ENCODE data around the gene GDPGP1.

GDPGP1 gene

DNA sequence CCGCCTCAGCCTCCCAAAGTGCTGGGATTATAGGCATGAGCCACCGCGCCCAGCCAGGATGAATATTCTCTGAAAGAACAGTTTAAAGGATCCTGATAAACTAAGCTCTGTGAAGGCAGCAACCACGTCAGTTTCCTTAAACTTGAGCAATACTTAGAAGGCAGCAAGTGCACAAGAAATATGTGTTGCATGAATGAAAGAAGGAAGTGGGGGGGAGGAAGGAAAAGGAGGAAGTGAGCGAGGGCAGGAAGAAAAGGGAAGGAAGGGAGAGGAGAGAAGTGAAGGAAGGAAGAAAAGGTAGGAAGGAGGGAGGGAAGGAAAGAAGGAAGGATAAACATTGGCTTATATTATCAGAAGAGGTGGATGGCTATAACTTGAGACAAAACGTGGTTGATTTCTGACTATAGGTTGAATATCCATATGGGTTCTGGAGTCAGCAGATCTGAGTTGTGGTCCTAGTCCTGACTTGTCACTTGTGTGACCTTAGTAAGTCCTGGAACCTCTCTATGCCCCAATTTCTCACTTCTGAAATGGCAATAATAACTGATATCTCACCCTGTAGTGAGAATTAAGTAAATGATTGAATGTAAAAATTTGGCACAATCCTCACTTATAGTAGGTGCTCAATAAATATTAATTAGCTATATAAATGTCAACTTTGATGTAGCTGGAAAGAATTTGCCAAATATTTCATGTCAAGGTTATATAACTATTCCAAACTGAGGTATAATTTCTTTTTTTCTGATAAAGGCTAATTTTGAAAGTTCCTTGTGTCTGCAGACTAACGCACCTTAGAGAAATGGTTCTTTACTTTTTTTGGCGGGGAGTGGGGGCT lies 44.9 kb upstream of the GDPGP1 start:
- no peaks in the 10 kb centered on the region for H3K79me2 ChIP-seq (ENCODE audit: insufficient read depth, low read length)
- H3K36me3 ChIP-seq (ENCODE audit: insufficient read depth, low read length) = no peaks in the 10 kb centered on the region
- H3K27ac ChIP-seq (ENCODE audit: low read depth, low read length, poor library complexity, severe bottlenecking) = peak overlapping the region; percentile 99
- peak overlapping the region; percentile 62; the same call in 1 of the 2 replicates for H3K9ac ChIP-seq (ENCODE audit: low read length)
- H3K9me3 ChIP-seq (ENCODE audit: low read length) = no peaks in the 10 kb centered on the region
- no peaks in the 10 kb centered on the region for H3K27me3 ChIP-seq (ENCODE audit: insufficient read depth, low read length)
- H2AFZ ChIP-seq (ENCODE audit: low read length) = no peak overlapping the region
- H3F3A ChIP-seq (ENCODE audit: insufficient read depth, low read length) = 0 out of 2 replicates have a peak, but pooled peaks cover 4% of the 10 kb centered on the region
- H4K20me1 ChIP-seq (ENCODE audit: insufficient read depth, low read length) = no peaks in the 10 kb centered on the region
- peaks cover 76% of the 10 kb centered on the region for H3K4me1 ChIP-seq (ENCODE audit: insufficient read depth, low read length, severe bottlenecking)
- peak overlapping the region; percentile 89 for H3K4me2 ChIP-seq (ENCODE audit: low read length)
- H3K4me3 ChIP-seq (ENCODE audit: low read depth, low read length, poor library complexity, severe bottlenecking) = no peak overlapping the region
- H3K9me2 ChIP-seq (ENCODE audit: low read depth, low read length) = no peaks in the 10 kb centered on the region
- TF ChIP-seq CTCF (IDR thresholded peaks at IDR 0.05; ENCODE audit: low read length) (no peak), EZH2 (IDR thresholded peaks at IDR 0.05; ENCODE audit: borderline replicate concordance, low read length) (no peak)

DNA sequence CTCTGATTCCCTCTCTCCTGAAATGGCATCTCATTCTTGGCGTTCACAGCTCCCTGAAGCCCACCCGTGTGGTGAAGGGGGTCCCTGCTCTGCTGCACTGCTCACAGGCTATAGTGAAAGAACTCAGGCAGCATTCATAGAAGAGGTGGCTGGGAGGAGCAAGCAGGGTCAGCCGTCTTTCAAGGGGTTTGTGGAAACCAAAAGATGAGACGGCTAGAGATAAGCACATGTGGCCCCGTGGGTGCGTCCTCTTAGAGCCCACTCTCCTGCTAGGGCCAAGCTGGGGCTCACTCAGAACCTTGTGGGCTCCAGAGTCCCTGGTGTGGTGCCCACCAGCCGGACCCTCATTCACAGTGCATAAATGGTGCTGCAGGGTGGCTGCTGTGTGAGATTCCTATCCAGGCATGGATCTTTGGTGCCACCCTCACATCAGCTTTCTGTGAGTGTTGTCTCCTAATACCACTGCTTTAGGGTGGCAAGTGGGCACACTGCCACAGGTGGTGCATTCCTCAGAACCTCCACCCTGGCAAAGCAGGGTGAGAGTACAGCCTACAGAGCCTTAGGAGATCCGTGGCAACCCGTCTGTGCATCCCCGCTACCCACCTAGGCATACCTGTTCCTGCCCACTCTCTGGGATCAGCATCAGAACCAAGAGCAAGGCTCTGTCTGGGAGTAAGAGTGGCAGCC lies 44.1 kb upstream of the GDPGP1 start:
- H3K9me3 ChIP-seq (ENCODE audit: low read length) = no peaks in the 10 kb centered on the region
- no peak overlapping the region for H2AFZ ChIP-seq (ENCODE audit: low read length)
- no peaks in the 10 kb centered on the region for H3K27me3 ChIP-seq (ENCODE audit: insufficient read depth, low read length)
- no peaks in the 10 kb centered on the region for H3K79me2 ChIP-seq (ENCODE audit: insufficient read depth, low read length)
- no peaks in the 10 kb centered on the region for H3K9me2 ChIP-seq (ENCODE audit: low read depth, low read length)
- H4K20me1 ChIP-seq (ENCODE audit: insufficient read depth, low read length) = no peaks in the 10 kb centered on the region
- peak overlapping the region; percentile 99 for H3K27ac ChIP-seq (ENCODE audit: low read depth, low read length, poor library complexity, severe bottlenecking)
- no peaks in the 10 kb centered on the region for H3K36me3 ChIP-seq (ENCODE audit: insufficient read depth, low read length)
- peak overlapping the region; percentile 89 for H3K4me2 ChIP-seq (ENCODE audit: low read length)
- H3K4me3 ChIP-seq (ENCODE audit: low read depth, low read length, poor library complexity, severe bottlenecking) = peak overlapping the region; percentile 3
- H3F3A ChIP-seq (ENCODE audit: insufficient read depth, low read length) = peaks cover 4% of the 10 kb centered on the region; the same call in 1 of the 2 replicates
- H3K9ac ChIP-seq (ENCODE audit: low read length) = peak overlapping the region; percentile 62
- H3K4me1 ChIP-seq (ENCODE audit: insufficient read depth, low read length, severe bottlenecking) = peaks cover 76% of the 10 kb centered on the region
- TF ChIP-seq CTCF (IDR thresholded peaks at IDR 0.05; ENCODE audit: low read length) = no peak
- TF ChIP-seq EZH2 (IDR thresholded peaks at IDR 0.05; ENCODE audit: borderline replicate concordance, low read length) = no peak

DNA sequence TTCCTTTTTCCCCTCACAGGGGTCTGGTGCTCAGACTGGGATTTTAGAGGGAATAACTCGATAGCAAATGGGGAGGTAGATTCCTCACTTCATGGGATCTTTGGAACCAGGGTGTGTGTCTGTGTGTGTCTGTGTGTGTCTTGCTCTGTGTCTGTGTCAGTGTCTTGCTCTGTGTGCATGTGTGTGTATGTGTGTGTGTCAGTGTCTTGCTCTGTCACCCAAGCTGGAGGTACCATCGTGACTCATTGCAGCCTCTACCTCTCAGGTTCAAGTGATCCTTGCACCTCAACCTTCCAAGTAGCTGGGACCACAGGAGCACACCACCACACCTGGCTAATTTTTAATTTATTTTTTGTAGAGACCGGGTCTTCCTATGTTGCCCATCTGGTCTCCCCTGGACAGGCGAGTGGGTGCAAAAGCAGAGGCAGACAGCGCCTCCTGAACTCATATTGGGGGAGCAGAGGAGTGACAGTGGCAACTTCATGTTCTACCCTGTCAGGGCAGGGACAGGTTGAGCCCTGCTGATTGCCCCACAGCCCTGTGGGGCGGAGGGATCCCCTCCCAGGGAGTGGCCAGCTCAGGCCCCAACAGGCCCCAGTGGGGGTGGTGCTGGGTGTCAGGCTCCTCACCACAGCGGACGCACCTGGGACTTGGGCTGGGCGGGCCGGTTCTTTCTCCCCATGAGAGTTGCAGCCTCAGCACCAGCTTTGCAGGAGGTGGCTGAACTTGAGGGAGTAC lies 43.2 kb upstream of the GDPGP1 start:
- peaks cover 4% of the 10 kb centered on the region; the same call in 1 of the 2 replicates for H3F3A ChIP-seq (ENCODE audit: insufficient read depth, low read length)
- no peak overlapping the region for H2AFZ ChIP-seq (ENCODE audit: low read length)
- no peaks in the 10 kb centered on the region for H3K27me3 ChIP-seq (ENCODE audit: insufficient read depth, low read length)
- peaks cover 76% of the 10 kb centered on the region for H3K4me1 ChIP-seq (ENCODE audit: insufficient read depth, low read length, severe bottlenecking)
- H3K4me2 ChIP-seq (ENCODE audit: low read length) = peak overlapping the region; percentile 89
- H3K4me3 ChIP-seq (ENCODE audit: low read depth, low read length, poor library complexity, severe bottlenecking) = peak overlapping the region; percentile 57
- H3K36me3 ChIP-seq (ENCODE audit: insufficient read depth, low read length) = no peaks in the 10 kb centered on the region
- TF ChIP-seq EZH2 (IDR thresholded peaks at IDR 0.05; ENCODE audit: borderline replicate concordance, low read length) = no peak
- TF ChIP-seq CTCF (IDR thresholded peaks at IDR 0.05; ENCODE audit: low read length) = no peak
- no peaks in the 10 kb centered on the region for H3K9me2 ChIP-seq (ENCODE audit: low read depth, low read length)
- peak overlapping the region; percentile 62 for H3K9ac ChIP-seq (ENCODE audit: low read length)
- H4K20me1 ChIP-seq (ENCODE audit: insufficient read depth, low read length) = no peaks in the 10 kb centered on the region
- H3K79me2 ChIP-seq (ENCODE audit: insufficient read depth, low read length) = no peaks in the 10 kb centered on the region
- peak overlapping the region; percentile 99 for H3K27ac ChIP-seq (ENCODE audit: low read depth, low read length, poor library complexity, severe bottlenecking)
- no peaks in the 10 kb centered on the region for H3K9me3 ChIP-seq (ENCODE audit: low read length)

All from OCI-LY1 (cell line).